ENCODE results near the gene TOP3A. TPM values are rescaled to one million over a fixed set of nuclear protein-coding genes. Genes with fewer than 3 reads are reported as not detected.

TOP3A gene
- total RNA-seq, 1 donor = 38.8 TPM

DNA sequence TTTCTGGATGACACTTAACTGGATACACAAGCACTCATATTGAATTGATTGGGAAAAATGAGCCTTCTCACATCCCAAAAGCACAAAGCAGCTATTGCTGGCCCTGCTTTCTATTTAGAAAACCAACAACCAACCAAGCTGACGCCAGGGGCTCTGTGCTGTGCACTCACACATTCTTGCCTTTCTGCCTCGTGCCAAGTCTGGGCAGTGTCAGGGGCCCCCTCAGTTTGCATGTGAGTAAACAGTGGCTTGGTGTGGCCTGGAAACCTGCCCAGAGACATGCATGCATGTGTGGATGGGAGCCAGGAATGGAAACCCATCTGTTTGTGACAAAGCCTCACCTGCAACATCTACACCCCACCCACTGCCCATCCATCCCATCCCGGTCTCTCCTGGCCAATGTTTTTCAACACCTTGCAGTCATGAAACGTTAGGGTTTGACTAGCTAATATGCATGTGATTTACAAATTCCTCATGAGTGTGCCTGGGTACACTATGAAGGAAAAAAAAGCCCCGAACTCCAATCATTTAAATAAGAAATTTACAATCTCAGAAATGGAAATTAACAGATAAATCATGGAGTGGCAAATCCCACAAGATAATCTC lies 33.9 kb downstream of the TOP3A start:
- DNase-seq (ENCODE audit: low read depth in 2 of 3, low spot score in 2 of 3) = no peak

DNA sequence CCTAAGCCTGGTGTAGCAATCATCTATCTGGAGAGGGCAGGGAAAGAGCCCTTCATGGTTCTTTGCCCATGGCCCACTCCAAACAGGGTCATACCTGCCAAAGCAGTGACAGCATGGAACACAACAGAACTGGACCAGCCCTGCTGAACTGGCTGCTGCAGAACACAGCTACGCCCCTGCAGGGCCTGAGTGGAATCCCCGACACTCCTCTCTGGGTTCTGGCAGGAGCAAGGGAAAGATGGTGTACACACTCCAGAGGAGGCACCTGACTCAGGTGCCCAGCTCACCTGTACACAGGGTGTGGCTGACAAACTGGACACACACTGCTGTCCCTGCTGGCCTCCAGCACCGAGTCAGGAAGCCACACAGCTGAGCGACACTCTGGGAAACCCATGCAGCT lies 34.5 kb downstream of the TOP3A start:
- DNase-seq (ENCODE audit: low read depth in 2 of 3, low spot score in 2 of 3) = no peak

DNA sequence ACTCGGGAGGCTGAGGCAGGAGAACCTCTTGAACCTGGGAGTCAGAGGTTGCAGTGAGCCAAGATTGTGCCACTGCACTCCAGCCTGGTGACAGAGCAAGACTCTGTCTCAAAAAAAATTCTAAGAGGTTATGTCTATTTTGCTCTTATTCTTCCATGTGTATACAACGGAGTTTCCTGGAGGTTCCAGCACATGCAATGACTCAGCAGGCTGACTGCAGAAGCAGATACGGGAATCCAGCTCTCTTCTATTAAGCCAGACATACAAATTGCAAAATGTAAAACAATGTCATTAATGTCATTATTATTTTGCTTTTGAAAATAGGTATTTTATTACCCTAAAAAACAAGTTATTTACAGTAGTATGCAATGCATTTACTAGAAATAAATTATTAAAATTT lies 35.9 kb downstream of the TOP3A start:
- DNase-seq (ENCODE audit: low read depth in 2 of 3, low spot score in 2 of 3) = no peak

DNA sequence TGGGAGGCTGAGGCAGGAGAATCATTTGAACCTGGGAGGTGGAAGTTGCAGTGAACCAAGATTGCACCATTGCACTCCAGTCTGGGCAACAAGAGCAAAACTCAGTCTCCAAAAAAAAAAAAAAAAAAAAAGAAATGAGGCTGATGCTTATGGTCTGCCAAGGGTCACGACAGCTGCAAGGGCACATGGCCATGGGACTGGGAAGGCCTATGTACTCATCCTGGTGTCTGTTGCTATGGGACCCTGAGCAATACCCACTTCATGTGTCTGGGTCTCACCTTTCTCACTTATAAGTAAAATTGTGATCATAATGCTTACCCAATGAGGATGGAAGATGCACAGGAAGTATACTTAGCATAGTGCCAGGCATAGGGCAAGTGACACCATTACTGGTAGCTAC lies 37.7 kb downstream of the TOP3A start:
- no peak for DNase-seq (ENCODE audit: low read depth in 2 of 3, low spot score in 2 of 3)

DNA sequence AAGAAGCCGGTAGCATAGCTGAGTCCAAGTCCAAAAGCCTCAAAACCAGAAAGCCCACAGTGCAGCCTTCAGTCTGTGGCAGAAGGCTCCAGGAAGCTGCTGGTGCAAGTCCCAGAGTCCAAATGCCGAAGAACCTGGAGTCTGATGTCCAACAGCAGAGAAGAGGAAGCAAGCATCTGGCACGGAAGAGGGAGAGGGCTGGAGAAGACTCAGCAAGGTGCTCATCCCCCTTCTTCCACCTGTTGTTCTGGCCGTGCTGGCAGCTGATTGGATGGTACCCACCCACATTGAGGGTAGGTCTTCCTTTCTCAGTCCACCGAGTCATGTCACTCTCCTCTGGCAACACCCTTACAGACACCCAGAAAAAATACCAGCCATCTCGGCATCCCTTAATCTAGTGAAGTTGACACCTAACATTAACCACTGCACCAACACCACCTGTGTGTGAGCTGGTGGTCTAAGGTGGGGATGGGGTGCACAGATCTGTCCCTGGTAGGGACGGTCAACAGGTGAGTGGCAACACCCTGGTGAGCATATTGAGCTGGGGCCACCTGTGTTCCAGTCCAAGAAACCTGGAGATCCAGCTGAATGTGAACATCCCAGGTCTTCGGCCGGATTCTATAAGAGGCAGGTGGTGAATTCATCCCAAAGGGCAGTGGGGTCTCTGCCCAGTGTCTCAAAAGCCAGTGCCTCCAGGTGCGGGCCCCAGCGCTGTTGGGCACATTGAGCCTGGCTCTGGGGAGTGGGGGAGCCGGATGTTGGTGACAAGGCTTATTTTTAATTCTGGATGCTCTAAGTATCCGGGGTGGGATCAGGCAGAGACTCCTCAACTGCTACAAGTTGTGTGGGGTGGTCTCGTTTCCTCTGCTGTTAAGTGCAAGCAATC lies 44.5 kb downstream of the TOP3A start:
- no peak for DNase-seq (ENCODE audit: low read depth in 2 of 3, low spot score in 2 of 3)

DNA sequence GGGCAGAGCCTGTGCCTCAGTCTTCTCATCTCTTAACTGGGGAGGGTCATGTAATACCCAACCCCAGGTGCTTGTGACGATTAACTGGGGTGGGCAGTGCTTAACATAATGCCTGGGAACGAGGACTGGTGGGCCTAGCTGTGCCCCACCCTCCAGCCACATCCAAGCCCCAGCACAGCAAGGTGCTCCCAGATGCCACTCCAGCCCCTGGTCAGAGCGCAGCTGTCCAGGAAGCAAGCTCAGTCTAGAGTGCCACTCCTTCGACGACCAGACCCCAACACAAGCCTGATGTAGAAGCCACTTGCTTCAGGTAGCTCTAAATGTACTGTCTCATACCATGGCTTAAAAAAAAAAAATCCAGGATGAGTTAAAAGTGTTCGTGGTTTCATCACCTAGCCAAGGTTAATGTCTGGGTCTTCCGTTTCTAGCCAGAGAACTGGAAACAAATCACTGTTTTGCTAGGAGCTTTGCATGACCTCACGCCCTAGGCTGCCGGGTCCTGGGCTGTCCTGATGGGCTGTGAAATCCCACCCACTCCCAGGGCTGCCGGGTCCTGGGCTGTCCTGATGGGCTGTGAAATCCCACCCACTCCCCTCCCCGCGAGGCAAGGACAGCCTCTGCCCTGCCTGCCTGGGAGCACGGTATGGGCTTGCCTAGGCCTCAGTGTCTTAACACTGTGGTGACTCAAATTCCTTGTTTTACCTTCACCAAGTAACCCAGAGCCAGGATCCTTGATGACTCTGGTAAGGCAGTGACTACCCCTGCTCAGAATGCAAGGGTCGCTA lies 46.7 kb downstream of the TOP3A start:
- DNase-seq (ENCODE audit: low read depth in 2 of 3, low spot score in 2 of 3) = no peak

DNA sequence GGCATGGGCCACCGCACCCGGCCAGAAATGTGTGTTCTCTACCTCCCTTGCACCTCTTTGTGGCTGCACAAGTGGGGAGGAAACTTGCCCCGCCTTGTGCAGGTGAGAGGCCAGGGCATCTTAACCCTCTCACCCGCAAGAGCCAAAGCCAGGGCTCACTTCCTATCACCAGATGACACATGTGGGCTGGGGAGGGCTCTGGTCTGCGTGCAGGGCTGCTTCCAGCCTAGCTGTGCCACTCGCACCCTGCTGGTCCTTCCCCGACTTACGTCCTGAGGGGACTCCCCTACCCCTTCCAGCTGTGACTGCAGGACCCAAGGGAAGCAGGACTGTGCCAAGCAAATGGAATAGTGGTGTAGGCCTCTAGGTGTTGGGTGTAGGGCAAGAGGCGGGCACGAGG lies 47.4 kb downstream of the TOP3A start:
- DNase-seq (ENCODE audit: low read depth in 2 of 3, low spot score in 2 of 3) = no peak

DNA sequence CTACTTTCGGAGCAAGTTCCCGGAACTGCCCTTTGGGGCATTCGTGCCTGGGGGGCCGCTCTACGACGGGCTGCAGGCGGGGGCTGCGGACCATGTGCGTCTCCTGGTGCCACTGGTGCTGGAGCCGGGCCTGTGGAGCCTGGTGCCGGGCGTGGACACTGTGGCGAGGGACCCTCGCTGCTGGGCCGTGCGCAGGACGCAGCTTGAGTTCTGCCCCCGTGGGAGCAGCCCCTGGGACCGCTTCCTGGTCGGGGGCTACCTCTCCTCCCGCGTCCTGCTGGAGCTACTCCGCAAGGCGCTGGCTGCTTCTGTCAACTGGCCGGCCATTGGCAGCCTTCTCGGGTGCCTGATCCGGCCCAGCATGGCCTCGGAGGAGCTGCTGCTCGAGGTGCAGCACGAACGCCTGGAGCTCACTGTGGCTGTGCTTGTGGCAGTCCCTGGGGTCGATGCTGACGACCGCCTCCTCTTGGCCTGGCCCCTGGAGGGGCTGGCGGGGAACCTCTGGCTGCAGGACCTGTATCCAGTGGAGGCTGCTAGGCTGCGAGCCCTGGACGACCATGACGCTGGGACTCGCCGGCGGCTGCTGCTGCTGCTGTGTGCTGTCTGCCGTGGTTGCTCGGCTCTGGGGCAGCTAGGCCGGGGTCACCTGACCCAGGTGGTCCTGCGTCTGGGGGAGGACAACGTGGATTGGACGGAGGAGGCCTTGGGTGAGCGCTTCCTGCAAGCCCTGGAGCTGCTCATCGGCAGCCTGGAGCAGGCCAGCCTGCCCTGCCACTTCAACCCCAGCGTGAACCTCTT lies 50.7 kb downstream of the TOP3A start:
- DNase-seq (ENCODE audit: low read depth in 2 of 3, low spot score in 2 of 3) = no peak

DNA sequence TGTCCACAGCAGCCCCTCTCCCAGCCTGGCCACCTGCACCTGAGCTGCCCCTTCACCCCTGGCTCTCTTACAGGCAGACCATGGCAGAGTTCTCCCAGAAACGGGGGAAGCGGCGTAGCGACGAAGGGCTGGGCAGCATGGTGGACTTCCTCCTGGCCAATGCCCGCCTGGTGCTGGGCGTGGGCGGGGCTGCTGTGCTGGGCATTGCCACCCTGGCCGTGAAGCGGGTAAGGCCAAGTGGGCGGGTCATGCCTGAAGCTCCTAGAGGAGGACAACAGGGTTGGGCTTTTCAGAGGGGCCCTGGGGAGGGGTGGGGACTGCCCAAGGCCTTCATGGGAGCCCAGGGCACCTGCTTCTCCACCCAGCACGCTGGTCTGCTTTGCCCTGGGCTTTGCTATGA lies 52.2 kb downstream of the TOP3A start:
- no peak for DNase-seq (ENCODE audit: low read depth in 2 of 3, low spot score in 2 of 3)

DNA sequence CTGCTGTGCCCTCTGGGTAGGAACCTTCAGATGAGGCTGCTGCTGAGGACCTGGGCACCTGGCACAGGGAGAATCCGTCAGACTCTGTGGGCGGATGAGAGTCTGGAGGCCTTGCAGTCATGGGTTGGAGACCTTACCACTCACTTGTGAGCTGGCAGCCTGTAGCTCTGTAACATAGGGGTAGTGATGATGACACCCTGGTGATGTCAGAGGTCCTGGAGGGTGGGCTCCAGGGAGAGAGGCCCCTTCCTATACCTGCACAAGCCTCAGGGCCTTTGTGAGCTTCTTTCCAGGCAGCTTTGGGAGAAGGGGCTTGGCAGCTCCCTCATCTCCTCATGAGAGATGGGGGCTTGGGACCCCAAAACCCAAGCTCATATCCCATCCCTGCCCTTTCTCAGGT lies 52.7 kb downstream of the TOP3A start:
- no peak for DNase-seq (ENCODE audit: low read depth in 2 of 3, low spot score in 2 of 3)

DNA sequence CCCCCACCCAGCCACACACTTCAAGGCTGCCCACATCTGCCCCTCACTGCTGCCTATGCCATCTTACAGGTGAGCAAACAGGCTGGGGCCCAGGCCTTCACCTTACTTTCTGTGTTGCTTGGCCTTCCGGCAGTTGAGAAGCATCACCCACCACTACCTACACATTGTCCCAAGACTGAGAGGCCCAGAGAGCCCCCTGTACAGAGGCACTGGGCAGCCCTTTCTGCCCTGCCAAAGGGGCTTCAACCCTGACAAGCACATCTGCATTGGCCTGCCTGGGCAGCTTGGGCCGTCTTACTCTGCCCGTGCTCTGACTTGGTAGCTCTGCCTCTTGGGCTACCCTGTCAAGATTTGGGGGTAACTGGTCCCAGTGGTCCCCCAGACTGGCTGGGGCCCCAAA lies 53.1 kb downstream of the TOP3A start:
- DNase-seq (ENCODE audit: low read depth in 2 of 3, low spot score in 2 of 3) = no peak

DNA sequence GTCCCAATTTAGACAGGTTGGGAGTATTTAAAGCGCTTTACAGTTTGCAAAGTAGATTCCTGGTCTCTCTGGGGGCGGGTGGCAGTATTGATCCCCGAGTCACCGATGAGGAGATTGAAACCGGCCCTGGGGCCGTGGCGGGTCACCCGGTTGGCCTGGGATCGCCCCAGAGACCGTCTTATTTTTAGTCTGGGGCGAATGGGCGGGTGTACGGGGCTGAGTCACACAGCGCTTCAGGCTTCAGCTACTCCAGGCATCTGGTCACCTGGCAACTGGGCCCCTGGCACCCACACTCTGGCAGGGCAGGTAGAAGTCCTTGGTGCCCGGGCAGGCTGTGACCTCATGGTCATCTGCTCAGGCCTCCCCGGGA lies 53.7 kb downstream of the TOP3A start:
- DNase-seq (ENCODE audit: low read depth in 2 of 3, low spot score in 2 of 3) = peak in 2 of 3 donors; percentile 16 to 24

DNA sequence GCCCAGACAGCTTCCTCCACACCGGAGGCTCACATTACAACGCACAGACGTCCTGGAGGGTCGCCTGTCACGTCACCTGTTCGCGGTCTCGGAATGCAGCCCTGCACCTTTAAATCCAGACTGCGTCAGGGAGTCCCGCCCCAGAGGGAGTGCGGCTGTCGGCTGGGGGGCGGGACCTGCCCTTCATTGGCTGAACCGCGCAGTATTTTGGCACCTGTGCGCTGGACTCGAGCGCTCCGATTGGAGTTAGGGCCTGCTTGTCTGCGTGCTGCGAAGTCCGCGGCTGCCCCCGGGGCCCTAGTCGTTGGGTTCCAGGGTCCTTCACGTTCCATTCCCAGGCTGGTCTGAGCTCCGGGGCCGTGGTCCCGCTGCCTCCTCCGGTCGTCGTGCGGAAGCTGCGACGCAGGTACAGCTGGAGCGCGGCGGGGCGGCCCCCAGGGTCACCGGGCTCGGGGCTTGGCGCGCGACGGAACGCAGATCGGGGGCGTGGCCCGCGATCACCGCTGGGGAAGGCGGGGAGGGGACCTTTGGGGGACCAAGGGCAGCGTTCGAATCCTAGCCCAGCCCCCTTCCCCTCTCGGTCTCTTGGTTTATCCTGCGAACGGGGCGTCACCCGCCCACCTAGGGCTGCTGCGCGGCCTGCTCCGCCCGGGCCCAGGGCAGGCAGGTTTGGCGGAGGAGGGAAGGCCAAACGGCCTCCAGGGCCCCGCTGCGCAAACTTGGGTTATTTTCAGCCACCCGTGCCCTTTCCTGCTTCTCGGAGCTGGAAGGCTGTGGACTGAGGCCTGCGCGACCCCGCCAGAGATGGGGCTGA lies 54.3 kb downstream of the TOP3A start, which contains the start of gene MIEF2:
TSS of gene MIEF2 (plus strand) at position 331 of the 814 bp plus-strand sequence. CDS start 2,059 bp downstream, outside the sequence.
- DNase-seq (ENCODE audit: low read depth in 2 of 3, low spot score in 2 of 3) = peak; percentile 76 to 95 (median 91)

DNA sequence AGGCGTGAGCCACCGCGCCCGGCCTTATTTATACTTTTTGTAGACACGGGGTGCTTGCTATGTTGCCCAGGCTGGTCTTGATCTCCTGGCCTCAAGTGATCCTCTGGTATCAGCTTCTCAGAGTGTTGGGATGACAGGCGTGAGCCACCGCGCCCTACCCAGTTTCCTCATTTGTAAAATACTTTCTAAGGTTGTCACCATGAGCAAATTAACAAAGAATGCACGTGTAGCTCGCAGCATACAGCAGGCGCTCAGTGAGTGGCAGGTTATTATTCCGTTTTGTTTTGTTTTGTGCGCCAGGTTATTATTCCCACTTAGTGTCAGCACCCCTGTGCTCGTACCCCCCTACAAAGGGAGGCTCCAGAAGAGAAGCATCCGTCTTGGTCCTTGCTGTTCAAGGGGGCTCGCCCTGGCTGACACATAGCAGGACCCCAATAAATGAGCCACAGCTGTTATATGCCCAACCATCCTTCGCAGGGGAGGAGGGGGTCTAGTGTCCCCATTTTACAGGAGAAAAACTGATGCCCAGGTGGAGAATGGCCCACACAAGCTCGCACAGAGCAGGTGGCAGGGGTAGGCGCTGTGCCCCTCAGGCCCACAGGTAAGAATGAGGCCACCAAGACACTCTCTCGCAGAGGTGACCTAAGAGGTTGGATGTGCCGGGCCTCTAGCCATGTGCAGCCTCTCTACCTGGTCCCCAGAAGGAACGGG lies 55.0 kb downstream of the TOP3A start:
- no peak for DNase-seq (ENCODE audit: low read depth in 2 of 3, low spot score in 2 of 3)

DNA sequence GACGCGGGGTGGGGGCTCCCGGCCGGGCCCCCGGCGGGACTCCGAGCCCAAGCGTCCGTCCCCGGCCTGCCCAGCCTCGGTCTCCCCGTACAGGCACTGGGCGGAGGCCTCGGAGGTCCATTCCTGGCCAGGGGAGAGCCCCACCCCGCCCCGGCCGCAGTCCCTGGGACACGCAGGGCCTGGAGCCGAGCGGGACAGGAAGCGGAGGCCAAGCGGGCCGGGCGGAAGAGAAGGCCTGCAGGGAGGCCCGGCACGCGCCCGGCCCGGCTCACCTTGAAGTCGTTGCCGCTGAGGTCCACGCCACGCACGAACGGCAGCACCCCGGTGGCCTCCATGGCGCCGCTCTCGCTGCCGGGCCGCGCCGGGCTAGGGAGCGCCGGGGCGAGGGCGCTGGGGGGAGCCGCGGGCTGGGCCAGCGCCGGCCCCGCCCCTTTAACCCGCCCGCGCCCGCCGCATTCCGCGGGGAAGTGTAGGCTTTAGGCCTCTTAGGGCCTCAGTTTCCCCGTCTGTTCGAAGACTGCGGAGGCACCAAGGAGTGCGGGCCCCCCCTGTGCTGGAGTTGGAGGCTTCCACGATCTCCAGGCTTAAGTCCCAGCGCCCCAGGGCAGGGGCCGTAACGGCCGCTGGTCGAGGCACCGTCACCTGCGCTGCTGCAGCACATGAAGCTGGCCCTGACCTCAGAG lies 56.3 kb downstream of the TOP3A start, which contains the start of gene FLII:
TSS of gene FLII (minus strand) at position 383 of the 683 bp plus-strand sequence. CDS start at position 335, 48 bp downstream.
- DNase-seq (ENCODE audit: low read depth in 2 of 3, low spot score in 2 of 3) = peak; percentile 31 to 33 (median 33)

DNA sequence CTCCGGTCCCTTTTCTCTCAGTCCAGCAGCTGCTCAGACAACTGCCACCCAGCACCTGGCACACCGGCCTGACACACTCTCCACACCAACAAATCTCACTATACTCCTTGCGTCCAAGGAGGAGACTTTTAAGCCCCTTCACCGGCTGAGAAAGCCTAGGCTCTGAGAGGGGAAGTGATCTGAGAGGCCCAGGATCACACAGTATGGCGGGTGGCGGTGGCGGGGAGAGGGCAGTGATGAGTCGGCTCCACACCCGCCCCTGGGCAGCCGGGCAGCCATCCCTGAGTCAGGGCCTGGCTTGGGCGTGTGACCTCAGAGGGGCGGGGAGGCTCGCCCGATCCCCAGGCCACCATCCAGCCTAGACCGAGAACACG lies 56.8 kb downstream of the TOP3A start:
- peak in 2 of 3 donors; percentile 61 to 62 for DNase-seq (ENCODE audit: low read depth in 2 of 3, low spot score in 2 of 3)

DNA sequence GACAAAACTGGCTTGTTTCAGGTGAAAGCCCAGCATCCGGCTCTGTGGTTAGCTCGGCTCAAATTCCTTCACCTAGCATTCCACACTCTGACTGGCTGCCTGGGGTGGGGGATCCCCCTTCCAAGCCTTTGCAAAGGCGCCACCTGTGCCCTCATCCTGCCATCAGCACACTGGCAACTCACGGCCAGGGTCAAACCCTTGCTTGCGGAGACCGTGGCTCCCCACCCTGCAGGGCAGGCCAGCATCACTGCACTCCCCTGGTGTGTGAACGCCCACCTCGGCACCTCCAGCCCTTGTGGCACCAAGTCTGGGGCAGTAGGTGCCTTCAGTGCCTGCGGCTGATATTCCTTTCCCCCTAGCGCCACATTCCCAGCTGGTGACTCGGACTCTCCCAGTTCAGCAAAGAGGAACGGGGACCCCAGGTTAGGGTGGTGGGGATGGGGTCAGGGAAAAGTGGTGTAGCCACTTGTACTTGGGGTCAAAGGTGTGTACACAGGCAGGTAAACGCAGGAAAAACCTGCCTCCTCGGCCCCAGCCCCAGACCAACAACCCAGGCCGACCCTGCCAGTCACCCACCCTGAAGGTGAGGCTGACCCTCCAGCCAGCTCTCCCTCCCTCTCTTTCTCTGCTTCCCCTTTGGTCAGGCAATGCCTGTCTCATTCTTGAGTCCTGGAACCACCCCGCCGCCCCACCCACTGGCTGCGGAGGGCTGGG lies 57.4 kb downstream of the TOP3A start:
- no peak for DNase-seq (ENCODE audit: low read depth in 2 of 3, low spot score in 2 of 3)

DNA sequence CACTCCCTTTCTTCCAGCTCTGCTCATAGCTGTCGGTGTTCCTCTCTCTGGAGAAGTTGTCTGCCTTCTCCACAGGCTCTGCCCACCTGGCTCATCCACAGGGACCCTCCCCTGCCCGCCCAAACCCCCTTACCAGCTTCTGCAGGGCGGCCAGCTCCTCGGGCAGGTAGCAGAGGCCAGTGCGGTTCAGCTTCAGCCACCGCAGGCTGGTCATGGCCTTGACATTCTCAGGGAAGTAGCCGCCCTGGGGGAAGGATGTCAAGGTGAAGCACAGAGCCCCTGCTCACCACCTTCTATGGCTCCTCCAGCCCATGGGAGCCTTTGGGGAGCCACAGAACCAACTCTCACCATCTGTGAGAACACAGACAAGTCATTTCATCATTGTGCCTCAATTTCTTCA lies 58.0 kb downstream of the TOP3A start:
- DNase-seq (ENCODE audit: low read depth in 2 of 3, low spot score in 2 of 3) = no peak

All from hematopoietic multipotent progenitor cell (in vitro differentiated cells).